GM12878 (cell line): Measurements from ENCODE around the gene UTP14C.

Experiments used
- TBL1XR1 ChIP-seq: IDR thresholded peaks from 2 replicates; pipeline ENCODE4 v1.6.1; 2012; ENCODE audit warnings: low read depth, low read length, improper control_type of control experiment
- YY1 ChIP-seq: IDR thresholded peaks from 2 replicates; pipeline ENCODE4 v1.6.1; 2011; ENCODE audit warnings: low read depth, mild to moderate bottlenecking, low read length
- ZNF384 ChIP-seq: IDR thresholded peaks from 2 replicates; pipeline ENCODE4 v1.6.1; 2012; ENCODE audit warnings: low read depth, mild to moderate bottlenecking, low read length, improper control_type of control experiment, borderline replicate concordance
- TF ChIP-seq, protein P1 (sequence below), 3 experiments: IDR thresholded peaks in 2 of 3; conservative IDR thresholded peaks in 1 of 3; 2 replicates each; pipeline ENCODE4 v1.5.1; 2011; ENCODE audit warnings: low read depth in 3 of 3, low read length in 3 of 3, mild to moderate bottlenecking in 3 of 3, control low read depth in 2 of 3, moderate library complexity in 2 of 3, inconsistent platforms in 1 of 3, mixed read lengths in 1 of 3; ENCODE audit not compliant: control insufficient read depth in 2 of 3, insufficient read depth in 1 of 3; ENCODE audit errors: extremely low read depth in 1 of 3

DNA sequence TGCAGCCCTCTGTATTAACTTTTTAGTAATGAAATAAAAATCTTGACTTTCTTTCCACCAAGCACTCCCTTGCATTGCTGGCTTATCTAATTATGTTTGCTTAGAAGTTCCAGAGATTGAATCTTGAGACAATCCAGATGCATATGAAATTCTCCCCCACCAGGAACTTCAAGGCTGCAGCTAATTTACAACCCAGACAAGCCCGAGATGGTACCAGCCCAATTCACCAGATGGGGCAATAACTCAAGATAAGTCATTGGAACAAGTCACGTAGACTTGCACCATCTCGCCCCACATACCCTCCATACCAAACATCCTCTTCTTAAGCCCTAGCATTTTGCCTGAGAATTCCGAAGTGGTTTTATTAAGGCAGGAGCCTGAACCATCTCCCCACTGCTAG, 29.0 kb downstream of the UTP14C start:
- TF ChIP-seq, protein P1, sequence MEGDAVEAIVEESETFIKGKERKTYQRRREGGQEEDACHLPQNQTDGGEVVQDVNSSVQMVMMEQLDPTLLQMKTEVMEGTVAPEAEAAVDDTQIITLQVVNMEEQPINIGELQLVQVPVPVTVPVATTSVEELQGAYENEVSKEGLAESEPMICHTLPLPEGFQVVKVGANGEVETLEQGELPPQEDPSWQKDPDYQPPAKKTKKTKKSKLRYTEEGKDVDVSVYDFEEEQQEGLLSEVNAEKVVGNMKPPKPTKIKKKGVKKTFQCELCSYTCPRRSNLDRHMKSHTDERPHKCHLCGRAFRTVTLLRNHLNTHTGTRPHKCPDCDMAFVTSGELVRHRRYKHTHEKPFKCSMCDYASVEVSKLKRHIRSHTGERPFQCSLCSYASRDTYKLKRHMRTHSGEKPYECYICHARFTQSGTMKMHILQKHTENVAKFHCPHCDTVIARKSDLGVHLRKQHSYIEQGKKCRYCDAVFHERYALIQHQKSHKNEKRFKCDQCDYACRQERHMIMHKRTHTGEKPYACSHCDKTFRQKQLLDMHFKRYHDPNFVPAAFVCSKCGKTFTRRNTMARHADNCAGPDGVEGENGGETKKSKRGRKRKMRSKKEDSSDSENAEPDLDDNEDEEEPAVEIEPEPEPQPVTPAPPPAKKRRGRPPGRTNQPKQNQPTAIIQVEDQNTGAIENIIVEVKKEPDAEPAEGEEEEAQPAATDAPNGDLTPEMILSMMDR (IDR thresholded peaks at IDR 0.05 in 2 of 3, conservative IDR thresholded peaks at IDR 0.05 in 1 of 3; ENCODE audit: control insufficient read depth in 2 of 3, extremely low read depth in 1 of 3, insufficient read depth in 1 of 3, low read depth in 3 of 3, low read length in 3 of 3) = no peak
- no peak for TF ChIP-seq YY1
- no peak for TF ChIP-seq TBL1XR1
- TF ChIP-seq ZNF384 = no peak
